HEK293 (cell line): ENCODE results near the gene TPRKB.
"Not testable (repeated sequence)": the region's sequence is repeated elsewhere in the genome, so short reads cannot be mapped to it uniquely, and the experiment has no call there.

Experiments
- CTCF ChIA-PET: fragments of 350-600 bp; formaldehyde crosslinking; extraction: SDS; loops from one replicate; lab custom pipeline; 2021; ENCODE audit warnings: antibody characterized with exemption; lab: Yijun Ruan, JAX
- POLR2A ChIA-PET: fragments of 300-600 bp; formaldehyde crosslinking; extraction: SDS; loops from one replicate; lab custom pipeline; 2020; ENCODE audit warnings: antibody characterized with exemption, inconsistent platforms; lab: Yijun Ruan, JAX
- H3K27ac ChIP-seq: fragments of 200-500 bp; sonication (Bioruptor generic); 2 replicates; pipeline ENCODE4 v1.5.1; 2014; ENCODE audit warnings: low read depth, low read length, control low read depth, inconsistent platforms; ENCODE audit errors: extremely low read depth
- H3K36me3 ChIP-seq, 2 experiments: fragments of 200-500 bp in 1 of 2; sonication (Bioruptor generic) in 1 of 2; 1 replicate in 1 of 2; 2 replicates in 1 of 2; pipeline ENCODE4 v1.5.1; 2014 to 2017; ENCODE audit warnings: inconsistent platforms in 2 of 2, low read length in 2 of 2; ENCODE audit not compliant: control insufficient read depth in 2 of 2, insufficient read depth in 1 of 2
- H3K4me1 ChIP-seq: fragments of 200-500 bp; sonication (Bioruptor generic); 2 replicates; pipeline ENCODE4 v1.5.1; 2014; ENCODE audit warnings: mild to moderate bottlenecking, low read length, inconsistent platforms; ENCODE audit not compliant: control insufficient read depth, insufficient read depth
- H3K4me3 ChIP-seq: 2 replicates; pipeline ENCODE4 v1.5.1; 2011; ENCODE audit warnings: low read depth, mild to moderate bottlenecking, control low read depth, low read length, moderate library complexity
- H3K9me3 ChIP-seq: fragments of 200-500 bp; sonication (Bioruptor generic); 2 replicates; pipeline ENCODE4 v1.5.1; 2014; ENCODE audit warnings: low read depth, low read length, inconsistent platforms; ENCODE audit not compliant: control insufficient read depth, insufficient read depth
- ZEB2 ChIP-seq: fragments of 450-650 bp; formaldehyde crosslinking; IDR thresholded peaks from 2 replicates; pipeline ENCODE4 v1.5.1; 2016; ENCODE audit warnings: missing biosample characterization, missing genetic modification characterization
- ZNF140 ChIP-seq: fragments of 450-650 bp; formaldehyde crosslinking; IDR thresholded peaks from 2 replicates; pipeline ENCODE4 v1.5.1; 2016; ENCODE audit warnings: missing biosample characterization, missing genetic modification characterization
- ZNF184 ChIP-seq: fragments of 450-650 bp; IDR thresholded peaks from 2 replicates; pipeline ENCODE4 v1.5.1; 2018; ENCODE audit warnings: missing biosample characterization, mild to moderate bottlenecking, missing genetic modification characterization
- ZNF214 ChIP-seq: fragments of 450-650 bp; formaldehyde crosslinking; IDR thresholded peaks from 2 replicates; pipeline ENCODE4 v1.5.1; 2017; ENCODE audit warnings: missing biosample characterization, mild to moderate bottlenecking, missing genetic modification characterization, borderline replicate concordance
- ZNF239 ChIP-seq: fragments of 450-650 bp; formaldehyde crosslinking; IDR thresholded peaks from 2 replicates; pipeline ENCODE4 v1.5.1; 2016; ENCODE audit warnings: missing biosample characterization, missing genetic modification characterization
- ZNF335 ChIP-seq: fragments of 450-650 bp; formaldehyde crosslinking; conservative IDR thresholded peaks from 2 replicates; pipeline ENCODE4 v1.5.1; 2016; ENCODE audit warnings: missing biosample characterization, missing genetic modification characterization
- ZNF341 ChIP-seq: fragments of 450-650 bp; formaldehyde crosslinking; IDR thresholded peaks from 2 replicates; pipeline ENCODE4; 2016; ENCODE audit warnings: low read depth, missing biosample characterization, missing genetic modification characterization
- ZNF426 ChIP-seq: fragments of 450-650 bp; formaldehyde crosslinking; IDR thresholded peaks from 2 replicates; pipeline ENCODE4 v1.5.1; 2017; ENCODE audit warnings: missing biosample characterization, missing genetic modification characterization, mild to moderate bottlenecking, inconsistent platforms, moderate library complexity
- ZNF521 ChIP-seq: fragments of 450-650 bp; formaldehyde crosslinking; IDR thresholded peaks from 2 replicates; pipeline ENCODE4 v1.5.1; 2017; ENCODE audit warnings: missing biosample characterization, mild to moderate bottlenecking, missing genetic modification characterization
- ZNF561 ChIP-seq: fragments of 450-650 bp; IDR thresholded peaks from 2 replicates; pipeline ENCODE4 v1.5.1; 2018; ENCODE audit warnings: missing biosample characterization, missing genetic modification characterization, borderline replicate concordance
- ZSCAN23 ChIP-seq: fragments of 450-650 bp; formaldehyde crosslinking; IDR thresholded peaks from 2 replicates; pipeline ENCODE4 v1.5.1; 2016; ENCODE audit warnings: missing biosample characterization, missing genetic modification characterization
- TF ChIP-seq, protein P1 (sequence below): fragments of 450-650 bp; formaldehyde crosslinking; IDR thresholded peaks from 2 replicates; pipeline ENCODE4 v1.5.1; 2016; ENCODE audit warnings: missing biosample characterization, missing genetic modification characterization
- TF ChIP-seq, protein P2 (sequence below): fragments of 450-650 bp; formaldehyde crosslinking; IDR thresholded peaks from 2 replicates; pipeline ENCODE4 v1.5.1; 2017; ENCODE audit warnings: missing biosample characterization, missing genetic modification characterization
- TF ChIP-seq, protein P3 (sequence below): fragments of 450-650 bp; formaldehyde crosslinking; IDR thresholded peaks from 2 replicates; pipeline ENCODE4; 2016; ENCODE audit warnings: missing biosample characterization, missing genetic modification characterization

TPRKB gene

DNA sequence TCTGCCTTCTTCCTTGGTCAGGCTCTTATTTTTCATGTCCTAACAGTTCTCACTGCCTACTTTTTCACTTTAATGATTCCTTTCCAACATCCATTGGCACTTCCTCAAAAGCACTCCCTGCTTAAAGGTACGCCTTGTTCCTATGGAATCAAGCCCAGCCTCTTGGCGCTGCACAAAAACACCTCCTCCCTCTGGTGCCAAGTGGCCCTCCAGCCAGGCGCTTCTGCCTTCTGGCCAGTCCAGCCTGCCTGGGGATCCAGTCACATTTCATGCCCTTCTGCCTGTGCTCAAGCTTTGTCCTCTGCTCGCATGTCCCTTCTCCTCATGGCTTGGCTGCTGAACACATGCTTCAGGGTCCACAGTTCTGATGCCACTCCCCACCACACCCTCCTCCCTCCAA is 6.3 kb downstream of the TPRKB start (continued):
- TF ChIP-seq, protein P1, sequence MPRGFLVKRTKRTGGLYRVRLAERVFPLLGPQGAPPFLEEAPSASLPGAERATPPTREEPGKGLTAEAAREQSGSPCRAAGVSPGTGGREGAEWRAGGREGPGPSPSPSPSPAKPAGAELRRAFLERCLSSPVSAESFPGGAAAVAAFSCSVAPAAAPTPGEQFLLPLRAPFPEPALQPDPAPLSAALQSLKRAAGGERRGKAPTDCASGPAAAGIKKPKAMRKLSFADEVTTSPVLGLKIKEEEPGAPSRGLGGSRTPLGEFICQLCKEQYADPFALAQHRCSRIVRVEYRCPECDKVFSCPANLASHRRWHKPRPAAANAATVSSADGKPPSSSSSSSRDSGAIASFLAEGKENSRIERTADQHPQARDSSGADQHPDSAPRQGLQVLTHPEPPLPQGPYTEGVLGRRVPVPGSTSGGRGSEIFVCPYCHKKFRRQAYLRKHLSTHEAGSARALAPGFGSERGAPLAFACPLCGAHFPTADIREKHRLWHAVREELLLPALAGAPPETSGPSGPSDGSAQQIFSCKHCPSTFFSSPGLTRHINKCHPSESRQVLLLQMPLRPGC (tag by site-specific recombination), result no peak
- TF ChIP-seq, protein P2, sequence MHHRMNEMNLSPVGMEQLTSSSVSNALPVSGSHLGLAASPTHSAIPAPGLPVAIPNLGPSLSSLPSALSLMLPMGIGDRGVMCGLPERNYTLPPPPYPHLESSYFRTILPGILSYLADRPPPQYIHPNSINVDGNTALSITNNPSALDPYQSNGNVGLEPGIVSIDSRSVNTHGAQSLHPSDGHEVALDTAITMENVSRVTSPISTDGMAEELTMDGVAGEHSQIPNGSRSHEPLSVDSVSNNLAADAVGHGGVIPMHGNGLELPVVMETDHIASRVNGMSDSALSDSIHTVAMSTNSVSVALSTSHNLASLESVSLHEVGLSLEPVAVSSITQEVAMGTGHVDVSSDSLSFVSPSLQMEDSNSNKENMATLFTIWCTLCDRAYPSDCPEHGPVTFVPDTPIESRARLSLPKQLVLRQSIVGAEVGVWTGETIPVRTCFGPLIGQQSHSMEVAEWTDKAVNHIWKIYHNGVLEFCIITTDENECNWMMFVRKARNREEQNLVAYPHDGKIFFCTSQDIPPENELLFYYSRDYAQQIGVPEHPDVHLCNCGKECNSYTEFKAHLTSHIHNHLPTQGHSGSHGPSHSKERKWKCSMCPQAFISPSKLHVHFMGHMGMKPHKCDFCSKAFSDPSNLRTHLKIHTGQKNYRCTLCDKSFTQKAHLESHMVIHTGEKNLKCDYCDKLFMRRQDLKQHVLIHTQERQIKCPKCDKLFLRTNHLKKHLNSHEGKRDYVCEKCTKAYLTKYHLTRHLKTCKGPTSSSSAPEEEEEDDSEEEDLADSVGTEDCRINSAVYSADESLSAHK (tag by site-specific recombination), result no peak
- TF ChIP-seq, protein P3, sequence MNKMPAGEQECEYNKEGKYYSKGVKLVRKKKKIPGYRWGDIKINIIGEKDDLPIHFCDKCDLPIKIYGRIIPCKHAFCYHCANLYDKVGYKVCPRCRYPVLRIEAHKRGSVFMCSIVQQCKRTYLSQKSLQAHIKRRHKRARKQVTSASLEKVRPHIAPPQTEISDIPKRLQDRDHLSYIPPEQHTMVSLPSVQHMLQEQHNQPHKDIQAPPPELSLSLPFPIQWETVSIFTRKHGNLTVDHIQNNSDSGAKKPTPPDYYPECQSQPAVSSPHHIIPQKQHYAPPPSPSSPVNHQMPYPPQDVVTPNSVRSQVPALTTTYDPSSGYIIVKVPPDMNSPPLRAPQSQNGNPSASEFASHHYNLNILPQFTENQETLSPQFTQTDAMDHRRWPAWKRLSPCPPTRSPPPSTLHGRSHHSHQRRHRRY (tag by site-specific recombination), result no peak
- TF ChIP-seq ZNF140 (tag by site-specific recombination) (no peak), ZNF214 (tag by site-specific recombination) (no peak), ZEB2 (no peak), ZNF561 (tag by site-specific recombination) (no peak), ZNF341 (tag by site-specific recombination) (no peak), ZNF335 (no peak)
- TF ChIP-seq, all 188 proteins: peak for 0

DNA sequence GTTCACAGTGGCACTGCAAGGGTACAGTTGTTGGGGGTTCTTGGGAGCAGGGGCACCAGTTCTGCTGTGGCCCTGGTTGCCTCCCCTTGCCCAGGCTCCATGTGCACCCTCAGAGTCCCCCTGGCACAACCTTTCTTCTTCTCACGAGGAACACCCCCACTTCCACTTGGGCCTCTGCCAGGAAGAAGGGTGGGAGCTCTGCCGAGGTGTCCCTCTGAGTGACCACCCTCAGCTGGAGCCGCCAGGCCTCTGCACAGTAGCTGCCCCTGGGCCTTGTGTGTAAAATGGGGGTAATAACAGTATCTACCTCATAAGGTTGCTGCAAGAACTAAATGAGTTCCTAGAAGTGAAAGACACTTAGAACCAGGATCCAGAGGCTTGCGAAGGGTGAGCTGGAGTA is 8.4 kb downstream of the TPRKB start:
- Histone ChIP-seq H3K36me3 (peaks cover 41 to 57% of the 10 kb centered on the region in 2 experiments), H3K9me3 (no peaks in the 10 kb centered on the region), H3K4me1 (no peaks in the 10 kb centered on the region), H3K4me3 (no peak overlapping the region), H3K27ac (no peak overlapping the region)
- TF ChIP-seq ZNF239 (tag by site-specific recombination), result no peak
- POLR2A ChIA-PET, result no interaction called here
- CTCF ChIA-PET, result no interaction called here

DNA sequence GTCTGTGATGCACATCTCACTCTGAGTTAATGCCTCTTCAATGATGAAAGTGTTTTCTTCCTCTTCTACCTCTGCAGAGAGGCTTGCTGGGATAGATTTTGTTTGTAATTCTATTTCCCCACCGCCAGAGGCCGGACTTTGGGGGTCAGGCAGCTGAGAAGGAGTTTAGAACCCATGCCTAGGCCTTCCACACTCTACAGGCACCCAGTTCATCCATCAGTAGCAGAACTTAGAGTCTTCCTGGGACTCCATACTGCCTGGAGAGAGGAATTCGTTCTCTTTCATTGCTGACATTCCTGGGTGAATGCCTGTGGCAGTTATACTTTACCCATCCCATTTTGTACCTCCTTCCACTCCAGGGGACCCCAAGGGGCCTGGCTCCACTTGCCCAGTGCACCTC is 9.1 kb downstream of the TPRKB start:
- TF ChIP-seq ZNF521 (no peak), ZSCAN23 (tag by site-specific recombination) (no peak), ZNF426 (tag by site-specific recombination) (no peak)
- Histone ChIP-seq H3K4me1 (no peaks in the 10 kb centered on the region), H3K9me3 (no peaks in the 10 kb centered on the region), H3K36me3 (peaks cover 34 to 51% of the 10 kb centered on the region in 2 experiments), H3K27ac (no peak overlapping the region), H3K4me3 (no peak overlapping the region)
- CTCF ChIA-PET, result interaction anchor here (0.5 kb wide), 1 partner anchor 228 kb away, joined by 3 read pairs; no protein-coding TSS in a partner anchor
- POLR2A ChIA-PET, result no interaction called here

DNA sequence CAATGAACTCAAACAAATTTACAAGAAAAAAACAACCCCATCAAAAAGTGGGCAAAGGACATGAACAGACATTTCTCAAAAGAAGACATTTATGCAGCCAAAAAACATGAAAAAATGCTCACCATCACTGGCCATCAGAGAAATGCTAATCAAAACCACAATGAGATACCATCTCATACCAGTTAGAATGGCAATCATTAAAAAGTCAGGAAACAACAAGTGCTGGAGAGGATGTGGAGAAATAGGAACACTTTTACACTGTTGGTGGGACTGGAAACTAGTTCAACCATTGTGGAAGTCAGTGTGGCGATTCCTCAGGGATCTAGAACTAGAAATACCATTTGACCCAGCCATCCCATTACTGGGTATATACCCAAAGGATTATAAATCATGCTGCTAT is 10.5 kb downstream of the TPRKB start:
- CTCF ChIA-PET, H3K9me3 ChIP-seq, H3K4me1 ChIP-seq, H3K4me3 ChIP-seq, H3K27ac ChIP-seq, POLR2A ChIA-PET: not testable (repeated sequence)
- H3K36me3 ChIP-seq, result peaks cover 22 to 38% of the 10 kb centered on the region in 2 experiments
- peak; percentile 71; the same call in 1 of the 2 replicates for TF ChIP-seq ZNF184 (tag by site-specific recombination)
